ENCODE data around the gene NGEF.

NGEF gene

GRCh38 chr2:232997749-232998665 lies 15.0 kb downstream of the NGEF start:
- no peak for DNase-seq (ENCODE audit: low read depth, low spot score)

- DNase-seq (ENCODE audit: low read depth, low spot score), result no peak
Measured at GRCh38 chr2:232994446-232994845, 18.6 kb downstream of the NGEF start.

- DNase-seq (ENCODE audit: low read depth, low spot score), result no peak
Measured at GRCh38 chr2:232993231-232993821, 19.7 kb downstream of the NGEF start.

GRCh38 chr2:232986155-232986554 lies 26.9 kb downstream of the NGEF start:
- DNase-seq (ENCODE audit: low read depth, low spot score), result no peak

- DNase-seq (ENCODE audit: low read depth, low spot score), result no peak
Measured at GRCh38 chr2:232984451-232985207, 28.4 kb downstream of the NGEF start.

GRCh38 chr2:232983669-232984140 lies 29.4 kb downstream of the NGEF start:
- DNase-seq (ENCODE audit: low read depth, low spot score), result no peak

GRCh38 chr2:232982926-232983668 lies 30.0 kb downstream of the NGEF start:
- no peak for DNase-seq (ENCODE audit: low read depth, low spot score)

- no peak for DNase-seq (ENCODE audit: low read depth, low spot score)
Measured at GRCh38 chr2:232981767-232982360, 31.2 kb downstream of the NGEF start.

GRCh38 chr2:232981356-232981755 lies 31.7 kb downstream of the NGEF start:
- no peak for DNase-seq (ENCODE audit: low read depth, low spot score)

- no peak for DNase-seq (ENCODE audit: low read depth, low spot score)
Measured at GRCh38 chr2:232980683-232981082, 32.4 kb downstream of the NGEF start.

GRCh38 chr2:232979871-232980461 lies 33.1 kb downstream of the NGEF start:
- DNase-seq (ENCODE audit: low read depth, low spot score), result no peak

GRCh38 chr2:232977438-232977971 lies 35.6 kb downstream of the NGEF start:
- no peak for DNase-seq (ENCODE audit: low read depth, low spot score)

GRCh38 chr2:232976666-232977437 lies 36.2 kb downstream of the NGEF start:
- no peak for DNase-seq (ENCODE audit: low read depth, low spot score)

- DNase-seq (ENCODE audit: low read depth, low spot score), result no peak
Measured at GRCh38 chr2:232976176-232976575, 36.9 kb downstream of the NGEF start.

- no peak for DNase-seq (ENCODE audit: low read depth, low spot score)
Measured at GRCh38 chr2:232974396-232974795, 38.7 kb downstream of the NGEF start.

- DNase-seq (ENCODE audit: low read depth, low spot score), result no peak
Measured at GRCh38 chr2:232973796-232974195, 39.3 kb downstream of the NGEF start.

- DNase-seq (ENCODE audit: low read depth, low spot score), result no peak
Measured at GRCh38 chr2:232973011-232973735, 39.9 kb downstream of the NGEF start.

- no peak for DNase-seq (ENCODE audit: low read depth, low spot score)
Measured at GRCh38 chr2:232971744-232972143, 41.3 kb downstream of the NGEF start.

GRCh38 chr2:232970051-232970450 lies 43.0 kb downstream of the NGEF start:
- no peak for DNase-seq (ENCODE audit: low read depth, low spot score)
